SK-N-SH (cell line): ENCODE data around the gene MLYCD. TPM values are rescaled to one million over a fixed set of nuclear protein-coding genes. Genes with fewer than 3 reads are reported as not detected.

ENCODE experiments used
- CTCF ChIA-PET: fragments of 300-600, 350-600 bp; formaldehyde crosslinking; extraction: SDS; loops from one replicate; lab custom pipeline; 2021; lab: Yijun Ruan, JAX
- POLR2A ChIA-PET: fragments of 350-600 bp; sonication (Branson Sonifier 250); formaldehyde crosslinking; extraction: SDS; loops from one replicate; lab custom pipeline; 2020; ENCODE audit warnings: antibody characterized with exemption, inconsistent platforms; lab: Yijun Ruan, JAX
- DNase-seq: peaks from one replicate; pipeline ENCODE4 v3.0.0; 2012
- H2AFZ ChIP-seq: fragments of 200-600 bp; sonication (generic); 2 replicates; pipeline ENCODE4 v1.8.1; 2016; ENCODE audit warnings: antibody characterized with exemption, mild to moderate bottlenecking, low read depth
- H3F3A ChIP-seq: fragments of 200-600 bp; sonication (generic); replicated peaks from 2 replicates; pipeline ENCODE3; 2016; ENCODE audit warnings: antibody characterized with exemption, mild to moderate bottlenecking; ENCODE audit not compliant: insufficient read depth
- H3K27ac ChIP-seq, 2 experiments: fragments of 200-500 bp in 1 of 2; fragments of 200-600 bp in 1 of 2; sonication (Bioruptor generic) in 1 of 2; sonication (generic), shearing (Covaris generic) in 1 of 2; 2 replicates each; pipeline versions ENCODE4 v1.5.1 to v1.6.1; 2014 to 2016; ENCODE audit warnings: low read depth in 2 of 2, inconsistent platforms in 1 of 2, low read length in 1 of 2, mild to moderate bottlenecking in 1 of 2, mixed read lengths in 1 of 2
- H3K27me3 ChIP-seq: fragments of 200-600 bp; sonication (generic), shearing (Covaris generic); 2 replicates; pipeline ENCODE4 v1.6.1; 2016; ENCODE audit warnings: mixed run types; ENCODE audit not compliant: insufficient read depth
- H3K36me3 ChIP-seq, 2 experiments: fragments of 200-500 bp in 1 of 2; fragments of 200-600 bp in 1 of 2; sonication (Bioruptor generic) in 1 of 2; sonication (generic) in 1 of 2; replicated peaks in 1 of 2; 2 replicates each; pipeline versions ENCODE3 to v1.5.1; 2014 to 2016; ENCODE audit warnings: low read length in 1 of 2, mild to moderate bottlenecking in 1 of 2; ENCODE audit not compliant: insufficient read depth in 2 of 2, control insufficient read depth in 1 of 2
- H3K4me1 ChIP-seq, 2 experiments: fragments of 200-500 bp in 1 of 2; fragments of 200-600 bp in 1 of 2; sonication (Bioruptor generic) in 1 of 2; sonication (generic), shearing (Covaris generic) in 1 of 2; 2 replicates each; pipeline versions ENCODE4 v1.5.1 to v1.6.1; 2014 to 2016; ENCODE audit warnings: low read depth in 1 of 2, low read length in 1 of 2, mixed run types in 1 of 2; ENCODE audit not compliant: insufficient read depth in 2 of 2, control insufficient read depth in 1 of 2
- H3K4me2 ChIP-seq: fragments of 200-600 bp; sonication (generic), shearing (Covaris generic); 2 replicates; pipeline ENCODE4 v1.6.1; 2017; ENCODE audit warnings: mixed run types
- H3K4me3 ChIP-seq, 2 experiments: fragments of 200-500 bp in 1 of 2; fragments of 200-600 bp in 1 of 2; sonication (Bioruptor generic) in 1 of 2; sonication (generic), shearing (Covaris generic) in 1 of 2; 2 replicates each; pipeline versions ENCODE4 v1.5.1 to v1.8.1; 2014 to 2016; ENCODE audit warnings: low read depth in 2 of 2, inconsistent platforms in 1 of 2, low read length in 1 of 2, mild to moderate bottlenecking in 1 of 2, mixed read lengths in 1 of 2, moderate library complexity in 1 of 2
- H3K79me2 ChIP-seq: fragments of 200-600 bp; sonication (generic); 2 replicates; pipeline ENCODE4 v1.8.1; 2017; ENCODE audit warnings: mild to moderate bottlenecking; ENCODE audit not compliant: insufficient read depth
- H3K9ac ChIP-seq: fragments of 200-600 bp; sonication (generic); 2 replicates; pipeline ENCODE4 v1.6.1; 2017; ENCODE audit warnings: mixed run types
- H3K9me2 ChIP-seq: fragments of 200-600 bp; sonication (generic); 2 replicates; pipeline ENCODE4 v1.6.1; 2017; ENCODE audit warnings: mixed run types
- H3K9me3 ChIP-seq: fragments of 200-600 bp; sonication (generic); 2 replicates; pipeline ENCODE4 v1.6.1; 2017; ENCODE audit warnings: mixed run types, mild to moderate bottlenecking, moderate library complexity
- H4K20me1 ChIP-seq: fragments of 200-600 bp; sonication (generic); 2 replicates; pipeline ENCODE4 v1.6.1; 2017; ENCODE audit warnings: mild to moderate bottlenecking, mixed run types; ENCODE audit not compliant: insufficient read depth
- CHD2 ChIP-seq: fragments of 150-350 bp; IDR thresholded peaks from 2 replicates; pipeline ENCODE4 v1.6.1; 2018; ENCODE audit warnings: low read length; ENCODE audit not compliant: partially characterized antibody
- EZH2phosphoT487 ChIP-seq: fragments of 200-600 bp; sonication (generic); IDR thresholded peaks from 2 replicates; pipeline ENCODE4 v1.6.1; 2017; ENCODE audit warnings: low read depth, mixed run types, mild to moderate bottlenecking, antibody characterized with exemption, moderate library complexity, borderline replicate concordance
- FOSL2 ChIP-seq: IDR thresholded peaks from 2 replicates; pipeline ENCODE4 v1.4.0; 2012; ENCODE audit warnings: low read depth, mild to moderate bottlenecking, moderate library complexity, borderline replicate concordance
- GABPA ChIP-seq: IDR thresholded peaks from 2 replicates; pipeline ENCODE4 v1.4.0; 2012; ENCODE audit warnings: low read depth, mild to moderate bottlenecking
- GATA2 ChIP-seq: sonication (generic); formaldehyde crosslinking; IDR thresholded peaks from 2 replicates; pipeline ENCODE4 v1.5.0; 2020; ENCODE audit warnings: mild to moderate bottlenecking, missing genetic modification reagents
- JUND ChIP-seq: IDR thresholded peaks from 2 replicates; pipeline ENCODE4 v1.4.0; 2012
- MXI1 ChIP-seq: IDR thresholded peaks from 2 replicates; pipeline ENCODE4 v1.6.1; 2012; ENCODE audit warnings: mild to moderate bottlenecking, low read depth, low read length, improper control_type of control experiment
- RAD21 ChIP-seq: IDR thresholded peaks from 2 replicates; pipeline ENCODE4 v1.6.1; 2012; ENCODE audit warnings: mild to moderate bottlenecking, low read length
- RCOR1 ChIP-seq: fragments of 150-350 bp; IDR thresholded peaks from 2 replicates; pipeline ENCODE4 v1.6.1; 2017; ENCODE audit warnings: antibody characterized with exemption, low read length
- TAF1 ChIP-seq: IDR thresholded peaks from 2 replicates; pipeline ENCODE4 v1.6.1; 2012; ENCODE audit warnings: low read depth, mild to moderate bottlenecking, low read length, moderate library complexity, borderline replicate concordance
- TCF12 ChIP-seq: IDR thresholded peaks from 2 replicates; pipeline ENCODE4 v1.4.0; 2012
- WGBS: methylation state at CpG from one replicate; pipeline ENCODE4 v1.1.6; 2017; ENCODE audit warnings: low lambda C conversion rate; 5-methylcytosine and 5-hydroxymethylcytosine counted together
- polyA plus RNA-seq, 3 experiments: library from polyadenylated mRNA; depleted of rRNA; stranded (reverse); fragments of >200 nt; gene quantifications; 2 replicates each; pipeline ENCODE4 v1.2.3, GENCODE V29; 2012
- TF ChIP-seq, protein P1 (sequence below): fragments of 150-350 bp; IDR thresholded peaks from 2 replicates; pipeline ENCODE4 v1.6.1; 2016; ENCODE audit warnings: mild to moderate bottlenecking, low read depth, low read length
- TF ChIP-seq, protein P2 (sequence below): IDR thresholded peaks from 2 replicates; pipeline ENCODE4 v1.4.0; 2012; ENCODE audit warnings: low read depth, borderline replicate concordance
- TF ChIP-seq, protein P3 (sequence below): IDR thresholded peaks from 2 replicates; pipeline ENCODE4 v1.4.0; 2012; ENCODE audit warnings: low read depth, borderline replicate concordance

MLYCD gene
- polyA plus RNA-seq, 1 of the 3 experiments (the other 2 are of a cell fraction): 2.4 TPM

DNA sequence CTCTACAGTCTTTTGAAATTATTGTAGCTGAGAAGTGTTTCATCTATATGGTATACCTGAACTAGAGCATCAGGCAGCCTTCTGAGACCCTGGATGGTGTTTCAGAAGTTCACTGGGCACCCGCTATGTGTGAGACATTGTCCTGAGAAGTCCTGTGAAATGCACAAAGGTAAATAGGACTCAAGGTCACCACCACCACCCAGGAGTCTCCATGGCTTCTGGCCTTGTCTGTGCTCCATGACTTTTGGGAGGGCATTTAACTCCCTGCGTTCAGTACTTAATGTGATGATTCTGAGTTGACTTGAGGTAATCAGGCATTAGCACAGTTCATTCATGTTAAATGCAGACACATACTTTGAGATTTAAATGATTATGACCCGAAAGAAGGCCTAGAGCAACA is 1.1 kb downstream of the MLYCD start (continued):
- TF ChIP-seq, protein P1, sequence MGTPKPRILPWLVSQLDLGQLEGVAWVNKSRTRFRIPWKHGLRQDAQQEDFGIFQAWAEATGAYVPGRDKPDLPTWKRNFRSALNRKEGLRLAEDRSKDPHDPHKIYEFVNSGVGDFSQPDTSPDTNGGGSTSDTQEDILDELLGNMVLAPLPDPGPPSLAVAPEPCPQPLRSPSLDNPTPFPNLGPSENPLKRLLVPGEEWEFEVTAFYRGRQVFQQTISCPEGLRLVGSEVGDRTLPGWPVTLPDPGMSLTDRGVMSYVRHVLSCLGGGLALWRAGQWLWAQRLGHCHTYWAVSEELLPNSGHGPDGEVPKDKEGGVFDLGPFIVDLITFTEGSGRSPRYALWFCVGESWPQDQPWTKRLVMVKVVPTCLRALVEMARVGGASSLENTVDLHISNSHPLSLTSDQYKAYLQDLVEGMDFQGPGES: no peak
- TF ChIP-seq JUND: no peak
- TF ChIP-seq, all 33 proteins: peak for 0

DNA sequence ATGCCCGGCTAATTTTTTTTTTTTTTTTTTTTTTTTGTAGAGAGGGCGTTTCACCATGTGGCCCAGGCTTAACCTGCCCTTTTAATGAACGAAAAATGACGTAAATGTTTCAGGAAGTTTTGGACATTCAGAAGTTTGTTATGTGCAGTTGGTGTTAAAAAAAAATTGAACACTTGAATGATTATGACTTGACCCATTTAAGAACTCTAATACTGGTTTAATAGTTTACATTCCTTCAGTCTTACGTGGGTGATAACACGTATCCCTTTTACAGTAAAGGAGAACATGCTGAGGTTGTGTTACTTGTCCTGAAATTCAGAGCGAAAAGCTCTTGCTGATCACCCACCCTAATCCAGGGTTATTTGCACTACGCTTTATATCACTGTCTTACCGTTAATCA is 1.7 kb downstream of the MLYCD start:
- no peaks in the 10 kb centered on the region for H3K36me3 ChIP-seq
- no peaks in the 10 kb centered on the region for H3K27me3 ChIP-seq
- no peak overlapping the region for H3K27ac ChIP-seq
- ChIA-PET CTCF (interaction anchor here (0.6 to 3.9 kb wide), 3 partner anchors 26 to 1445 kb away, joined by 3 to 13 read pairs (median 3); no protein-coding TSS in a partner anchor), POLR2A (no interaction called here)
- no peaks in the 10 kb centered on the region for H3K9me3 ChIP-seq
- no peak for DNase-seq
- WGBS: 96% methylated on average over 9 of the region's 9 CpGs
- no peak overlapping the region for H2AFZ ChIP-seq
- TF ChIP-seq GATA2 (CRISPR knock-in tag) (no peak), GABPA (no peak)
- H3K4me2 ChIP-seq: 0 out of 2 replicates have a peak overlapping the region, but pooled peaks have one; percentile 93
- H3K9ac ChIP-seq: no peak overlapping the region
- peaks cover 0 to 9% of the 10 kb centered on the region in 2 experiments; a peak in 2 of 4 replicates for H3K4me1 ChIP-seq
- no peaks in the 10 kb centered on the region for H3K9me2 ChIP-seq
- no peaks in the 10 kb centered on the region for H3F3A ChIP-seq
- peaks cover 32% of the 10 kb centered on the region for H3K79me2 ChIP-seq
- H3K4me3 ChIP-seq: no peak overlapping the region
- no peaks in the 10 kb centered on the region for H4K20me1 ChIP-seq

GRCh38 chr16:83901101-83901500 is 2.2 kb downstream of the MLYCD start:
- no peak for TF ChIP-seq RAD21
- no peak for TF ChIP-seq GATA2 (CRISPR knock-in tag)
- no peak for TF ChIP-seq RCOR1
- peak; percentile 30; the same call in 1 of the 2 replicates for TF ChIP-seq FOSL2
- no peaks in the 10 kb centered on the region for H3K36me3 ChIP-seq
- H3K27me3 ChIP-seq: no peaks in the 10 kb centered on the region
- ChIA-PET CTCF (interaction anchor here (0.7 to 3.9 kb wide), 3 partner anchors 24 to 53 kb away, joined by 3 to 13 read pairs (median 3); no protein-coding TSS in a partner anchor), POLR2A (interaction anchor here (0.6 kb wide), 1 partner anchor 15 kb away, joined by 3 read pairs; no protein-coding TSS in a partner anchor)
- H3K79me2 ChIP-seq: peaks cover 32% of the 10 kb centered on the region
- H3K9ac ChIP-seq: no peak overlapping the region
- H4K20me1 ChIP-seq: no peaks in the 10 kb centered on the region
- H3K4me3 ChIP-seq: no peak overlapping the region
- WGBS: 86% methylated on average over 3 of the region's 3 CpGs
- no peaks in the 10 kb centered on the region for H3F3A ChIP-seq
- H2AFZ ChIP-seq: no peak overlapping the region
- H3K4me2 ChIP-seq: no peak overlapping the region
- H3K27ac ChIP-seq: no peak overlapping the region
- DNase-seq: no peak
- H3K9me2 ChIP-seq: no peaks in the 10 kb centered on the region
- peaks cover 0 to 9% of the 10 kb centered on the region in 2 experiments; a peak in 2 of 4 replicates for H3K4me1 ChIP-seq
- H3K9me3 ChIP-seq: no peaks in the 10 kb centered on the region

- Histone ChIP-seq H2AFZ (no peak overlapping the region), H3K36me3 (peaks cover 5 to 18% of the 10 kb centered on the region in 2 experiments), H3K4me2 (no peak overlapping the region), H3F3A (no peaks in the 10 kb centered on the region), H3K9ac (no peak overlapping the region), H3K27ac (no peak overlapping the region), H3K4me1 (peaks cover 0 to 7% of the 10 kb centered on the region in 2 experiments; a peak in 2 of 4 replicates), H3K9me2 (no peaks in the 10 kb centered on the region), H3K79me2 (peaks cover 32% of the 10 kb centered on the region), H3K9me3 (no peaks in the 10 kb centered on the region), H3K27me3 (no peaks in the 10 kb centered on the region), H3K4me3 (no peak overlapping the region), H4K20me1 (no peaks in the 10 kb centered on the region)
- WGBS: 88% methylated on average over 7 of the region's 10 CpGs
- no peak for DNase-seq
- ChIA-PET CTCF (no interaction called here), POLR2A (no interaction called here)
- TF ChIP-seq, protein P1: no peak
- TF ChIP-seq MXI1 (no peak), RCOR1 (no peak), EZH2phosphoT487 (no peak), TAF1 (no peak), CHD2 (no peak), TCF12 (no peak)
- TF ChIP-seq, protein P2, sequence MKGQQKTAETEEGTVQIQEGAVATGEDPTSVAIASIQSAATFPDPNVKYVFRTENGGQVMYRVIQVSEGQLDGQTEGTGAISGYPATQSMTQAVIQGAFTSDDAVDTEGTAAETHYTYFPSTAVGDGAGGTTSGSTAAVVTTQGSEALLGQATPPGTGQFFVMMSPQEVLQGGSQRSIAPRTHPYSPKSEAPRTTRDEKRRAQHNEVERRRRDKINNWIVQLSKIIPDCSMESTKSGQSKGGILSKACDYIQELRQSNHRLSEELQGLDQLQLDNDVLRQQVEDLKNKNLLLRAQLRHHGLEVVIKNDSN: no peak
- TF ChIP-seq, protein P3, sequence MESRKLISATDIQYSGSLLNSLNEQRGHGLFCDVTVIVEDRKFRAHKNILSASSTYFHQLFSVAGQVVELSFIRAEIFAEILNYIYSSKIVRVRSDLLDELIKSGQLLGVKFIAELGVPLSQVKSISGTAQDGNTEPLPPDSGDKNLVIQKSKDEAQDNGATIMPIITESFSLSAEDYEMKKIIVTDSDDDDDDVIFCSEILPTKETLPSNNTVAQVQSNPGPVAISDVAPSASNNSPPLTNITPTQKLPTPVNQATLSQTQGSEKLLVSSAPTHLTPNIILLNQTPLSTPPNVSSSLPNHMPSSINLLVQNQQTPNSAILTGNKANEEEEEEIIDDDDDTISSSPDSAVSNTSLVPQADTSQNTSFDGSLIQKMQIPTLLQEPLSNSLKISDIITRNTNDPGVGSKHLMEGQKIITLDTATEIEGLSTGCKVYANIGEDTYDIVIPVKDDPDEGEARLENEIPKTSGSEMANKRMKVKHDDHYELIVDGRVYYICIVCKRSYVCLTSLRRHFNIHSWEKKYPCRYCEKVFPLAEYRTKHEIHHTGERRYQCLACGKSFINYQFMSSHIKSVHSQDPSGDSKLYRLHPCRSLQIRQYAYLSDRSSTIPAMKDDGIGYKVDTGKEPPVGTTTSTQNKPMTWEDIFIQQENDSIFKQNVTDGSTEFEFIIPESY: no peak
These were observed 4.8 kb downstream of the MLYCD start for GRCh38 chr16:83903751-83904150.
